ENCODE measurements around the gene APOBEC3C. TPM values are rescaled to one million over a fixed set of nuclear protein-coding genes. Genes with fewer than 3 reads are reported as not detected.

The APOBEC3C gene
- total and polyA plus RNA-seq, 2 of the 4 experiments (the other 2 are of a cell fraction) = 6.6 to 32.0 TPM

GRCh38 chr22:39003165-39003638 lies 10.9 kb upstream of the APOBEC3C start:
- Histone ChIP-seq H3K9me3 (ENCODE audit: control insufficient read depth, insufficient read depth, low read length) (no peaks in the 10 kb centered on the region), H2AK9ac (replicated peaks; ENCODE audit: low read depth, low read length, poor library complexity) (peak overlapping the region; percentile 8), H3K4ac (ENCODE audit: low read depth, low read length) (peak overlapping the region; percentile 57), H2AFZ (replicated peaks; ENCODE audit: low read length, poor library complexity) (peak overlapping the region; percentile 94), H4K8ac (ENCODE audit: low read depth in 2 of 2, low read length in 2 of 2) (peak overlapping the region; percentile 33 to 97; a peak in 3 of 4 replicates), H3K79me1 (ENCODE audit: low read depth in 1 of 2, low read length in 2 of 2) (no peaks in the 10 kb centered on the region), H2BK120ac (ENCODE audit: low read depth, low read length) (peak overlapping the region; percentile 41; the same call in 1 of the 2 replicates), H3K14ac (replicated peaks; ENCODE audit: low read depth, low read length) (peak overlapping the region; percentile 5; the same call in 1 of the 2 replicates), H2BK5ac (ENCODE audit: low read depth, low read length, poor library complexity, severe bottlenecking) (no peak overlapping the region), H3K9ac (ENCODE audit: low read depth, low read length) (0 out of 2 replicates have a peak overlapping the region, but pooled peaks have one; percentile 2), H2AK5ac (ENCODE audit: low read depth, low read length) (no peak overlapping the region; the same call in 1 of the 2 replicates), H3K4me2 (ENCODE audit: low read depth, low read length) (peak overlapping the region; percentile 8; the same call in 1 of the 2 replicates), H4K91ac (ENCODE audit: insufficient read depth, low read depth, low read length) (peak overlapping the region; percentile 19; the same call in 1 of the 2 replicates), H3K27ac (ENCODE audit: insufficient read depth, low read length) (peak overlapping the region; percentile 4; the same call in 1 of the 2 replicates), H2BK15ac (ENCODE audit: low read depth, low read length) (peak overlapping the region; percentile 69; the same call in 1 of the 3 replicates), H3K18ac (ENCODE audit: low read depth, low read length) (no peak overlapping the region), H3K27me3 (ENCODE audit: control insufficient read depth, insufficient read depth, low read length) (peaks cover 8% of the 10 kb centered on the region), H3K56ac (ENCODE audit: extremely low read depth, insufficient read depth, low read length) (no peak overlapping the region), H2BK20ac (ENCODE audit: low read depth, low read length) (peak overlapping the region; percentile 15; the same call in 1 of the 2 replicates), H3K9me1 (ENCODE audit: insufficient read depth, low read length) (no peaks in the 10 kb centered on the region), H3K4me1 (ENCODE audit: control insufficient read depth, insufficient read depth, low read length) (peaks cover 3% of the 10 kb centered on the region), H3K36me3 (ENCODE audit: control insufficient read depth, insufficient read depth, low read length) (no peaks in the 10 kb centered on the region), H3K4me3 (ENCODE audit: insufficient read depth, low read depth, low read length) (no peak overlapping the region), H4K5ac (ENCODE audit: low read depth, low read length) (peak overlapping the region; percentile 31), H3K23ac (ENCODE audit: low read depth, low read length) (peak overlapping the region; percentile 47; the same call in 1 of the 2 replicates), H4K20me1 (ENCODE audit: insufficient read depth, low read length) (no peaks in the 10 kb centered on the region)
- intact Hi-C loops (cut with micrococcal nuclease) (loop anchor here (1.0 to 10.0 kb wide), 4 partner anchors 76 to 312 kb away; partner anchors contain the start of gene RPL3), in situ Hi-C loops (cut with MboI; ENCODE audit: low sequenced_read_pairs) (loop anchor here (5.0 to 10.0 kb wide), 3 partner anchors 126 to 312 kb away; partner anchors contain the start of gene RPL3), dilution Hi-C loops (cut with HindIII; ENCODE audit: low sequenced_read_pairs, unreplicated experiment) (no loop called here)
- ChIA-PET CTCF (interaction anchor here (0.6 to 1.6 kb wide), 13 partner anchors 22 to 859 kb away, joined by 3 to 28 read pairs (median 4); partner anchors contain the start of gene CBX6), POLR2A (ENCODE audit: unreplicated experiment) (interaction anchor here (0.7 kb wide), 1 partner anchor 26 kb away, joined by 3 read pairs; no protein-coding TSS in a partner anchor)
- WGBS, 2 experiments (ENCODE audit: extremely low coverage in 2 of 2, insufficient read length in 1 of 2) = 0% methylated on average over 1 of the region's 7 CpGs; no CpG with 5 or more reads in 1 of the 2 experiments
- BruUV-seq (replicated peaks) = no TSS peak
- DNase-seq = peak; percentile 86
- peak; percentile 100 for ATAC-seq (ENCODE audit: low read depth)
- no peak for TF ChIP-seq FOS (IDR thresholded peaks at IDR 0.05; ENCODE audit: low read depth, low read length)
- no peak for TF ChIP-seq RFX5 (IDR thresholded peaks at IDR 0.05; ENCODE audit: low read depth, low read length)
- no peak for TF ChIP-seq MAFK (IDR thresholded peaks at IDR 0.05; ENCODE audit: low read depth, low read length)
- TF ChIP-seq CHD1 (IDR thresholded peaks at IDR 0.05; ENCODE audit: low read depth, low read length) = no peak
- TF ChIP-seq MAZ (IDR thresholded peaks at IDR 0.05; ENCODE audit: borderline replicate concordance, low read depth, low read length) = no peak; the same call in 1 of the 2 replicates
- no peak for TF ChIP-seq MXI1 (IDR thresholded peaks at IDR 0.05; ENCODE audit: borderline replicate concordance, low read depth, low read length)
- TF ChIP-seq CEBPB (IDR thresholded peaks at IDR 0.05; ENCODE audit: low read depth, low read length) = peak; percentile 69
- TF ChIP-seq CTCF (conservative IDR thresholded peaks at IDR 0.05; ENCODE audit: low read depth, low read length) = peak; percentile 83
- TF ChIP-seq RAD21 (IDR thresholded peaks at IDR 0.05; ENCODE audit: low read length) = peak; percentile 72
- no peak for TF ChIP-seq USF2 (IDR thresholded peaks at IDR 0.05; ENCODE audit: low read depth, low read length)
- TF ChIP-seq NFE2L2 (IDR thresholded peaks at IDR 0.05; ENCODE audit: low read depth, low read length) = no peak
- no peak for TF ChIP-seq BHLHE40 (IDR thresholded peaks at IDR 0.05; ENCODE audit: low read depth, low read length)
- TF ChIP-seq POLR2A (IDR thresholded peaks at IDR 0.05; ENCODE audit: low read depth, low read length) = no peak
- no peak for TF ChIP-seq RCOR1 (IDR thresholded peaks at IDR 0.05; ENCODE audit: insufficient replicate concordance, low read length)
- peak; percentile 93 for TF ChIP-seq SMC3 (IDR thresholded peaks at IDR 0.05; ENCODE audit: low read depth, low read length)
